ENCODE results near the gene MAPK4.
"Not testable (repeated sequence)": the region's sequence is repeated elsewhere in the genome, so short reads cannot be mapped to it uniquely, and the experiment has no call there.

MAPK4 gene

GRCh38 chr18:50696929-50697328, 137.0 kb downstream of the MAPK4 start:
- FAIRE-seq (no peak), DNase-seq (ENCODE audit: insufficient read length, low spot score) (no peak)
- TF ChIP-seq CTCF (IDR thresholded peaks at IDR 0.05; ENCODE audit: insufficient read depth, missing control alignments) = no peak

GRCh38 chr18:50697509-50697908, 137.6 kb downstream of the MAPK4 start:
- FAIRE-seq (no peak), DNase-seq (ENCODE audit: insufficient read length, low spot score) (no peak)
- no peak for TF ChIP-seq CTCF (IDR thresholded peaks at IDR 0.05; ENCODE audit: insufficient read depth, missing control alignments)

- FAIRE-seq = no peak
- TF ChIP-seq CTCF (IDR thresholded peaks at IDR 0.05; ENCODE audit: insufficient read depth, missing control alignments) = no peak
- no peak for DNase-seq (ENCODE audit: insufficient read length, low spot score)
Observed at GRCh38 chr18:50700245-50701165, 140.6 kb downstream of the MAPK4 start.

- DNase-seq (ENCODE audit: insufficient read length, low spot score) (no peak), FAIRE-seq (no peak)
- no peak for TF ChIP-seq CTCF (IDR thresholded peaks at IDR 0.05; ENCODE audit: insufficient read depth, missing control alignments)
Observed at GRCh38 chr18:50704357-50704940, 144.6 kb downstream of the MAPK4 start.

GRCh38 chr18:50706199-50706598, 146.3 kb downstream of the MAPK4 start:
- FAIRE-seq (no peak), DNase-seq (ENCODE audit: insufficient read length, low spot score) (no peak)
- no peak for TF ChIP-seq CTCF (IDR thresholded peaks at IDR 0.05; ENCODE audit: insufficient read depth, missing control alignments)

GRCh38 chr18:50706651-50707050, 146.8 kb downstream of the MAPK4 start:
- no peak for DNase-seq (ENCODE audit: insufficient read length, low spot score)
- TF ChIP-seq CTCF (IDR thresholded peaks at IDR 0.05; ENCODE audit: insufficient read depth, missing control alignments) = no peak
- no peak for FAIRE-seq

- DNase-seq (ENCODE audit: insufficient read length, low spot score); FAIRE-seq: not testable (repeated sequence)
Observed at GRCh38 chr18:50707297-50707696, 147.4 kb downstream of the MAPK4 start.

Measured in D721Med (cell line).